ENCODE data around the gene LPIN3.

- TF ChIP-seq, protein P1, sequence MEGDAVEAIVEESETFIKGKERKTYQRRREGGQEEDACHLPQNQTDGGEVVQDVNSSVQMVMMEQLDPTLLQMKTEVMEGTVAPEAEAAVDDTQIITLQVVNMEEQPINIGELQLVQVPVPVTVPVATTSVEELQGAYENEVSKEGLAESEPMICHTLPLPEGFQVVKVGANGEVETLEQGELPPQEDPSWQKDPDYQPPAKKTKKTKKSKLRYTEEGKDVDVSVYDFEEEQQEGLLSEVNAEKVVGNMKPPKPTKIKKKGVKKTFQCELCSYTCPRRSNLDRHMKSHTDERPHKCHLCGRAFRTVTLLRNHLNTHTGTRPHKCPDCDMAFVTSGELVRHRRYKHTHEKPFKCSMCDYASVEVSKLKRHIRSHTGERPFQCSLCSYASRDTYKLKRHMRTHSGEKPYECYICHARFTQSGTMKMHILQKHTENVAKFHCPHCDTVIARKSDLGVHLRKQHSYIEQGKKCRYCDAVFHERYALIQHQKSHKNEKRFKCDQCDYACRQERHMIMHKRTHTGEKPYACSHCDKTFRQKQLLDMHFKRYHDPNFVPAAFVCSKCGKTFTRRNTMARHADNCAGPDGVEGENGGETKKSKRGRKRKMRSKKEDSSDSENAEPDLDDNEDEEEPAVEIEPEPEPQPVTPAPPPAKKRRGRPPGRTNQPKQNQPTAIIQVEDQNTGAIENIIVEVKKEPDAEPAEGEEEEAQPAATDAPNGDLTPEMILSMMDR (IDR thresholded peaks at IDR 0.05) = no peak
- TF ChIP-seq POLR2AphosphoS5 (IDR thresholded peaks at IDR 0.05; ENCODE audit: low read depth, low read length) (peak; percentile 91), USF2 (IDR thresholded peaks at IDR 0.05; ENCODE audit: borderline replicate concordance, low read depth, low read length) (no peak), PBX3 (IDR thresholded peaks at IDR 0.05) (no peak), GABPA (IDR thresholded peaks at IDR 0.05; ENCODE audit: low read depth) (no peak), RXRA (IDR thresholded peaks at IDR 0.05; ENCODE audit: borderline replicate concordance, low read depth) (no peak), EP300 (IDR thresholded peaks at IDR 0.05; ENCODE audit: borderline replicate concordance in 1 of 2, low read depth in 1 of 2, low read length in 1 of 2) (no peak), TCF12 (IDR thresholded peaks at IDR 0.05) (no peak), NRF1 (IDR thresholded peaks at IDR 0.05; ENCODE audit: low read depth, low read length) (peak; percentile 92), RAD21 (IDR thresholded peaks at IDR 0.05; ENCODE audit: low read length) (no peak), REST (IDR thresholded peaks at IDR 0.05; ENCODE audit: low read depth, low read length) (no peak), JUND (IDR thresholded peaks at IDR 0.05) (no peak)
These were observed 22.9 kb upstream of the LPIN3 start, which contains the start of gene ZHX3 for GRCh38 chr20:41317546-41318270.
